Fibroblast of villous mesenchyme (primary cell): Measurements from ENCODE around the gene LZTS3. TPM values are rescaled to one million over a fixed set of nuclear protein-coding genes. Genes with fewer than 3 reads are reported as not detected.

Experiments used
- DNase-seq: peaks from one replicate; pipeline ENCODE4 v3.0.0-alpha.2; 2010; ENCODE audit warnings: low read depth
- H3K4me3 ChIP-seq: 2 replicates; pipeline ENCODE4 v1.5.1; 2011; ENCODE audit warnings: low read depth, mild to moderate bottlenecking, low read length
- CTCF ChIP-seq: IDR thresholded peaks from 2 replicates; pipeline ENCODE4 v1.5.1; 2012; ENCODE audit warnings: low read depth, mild to moderate bottlenecking, low read length; ENCODE audit not compliant: insufficient read depth
- total RNA-seq: library from RNA; depleted of rRNA; stranded (reverse); fragments of >200 nt; gene quantifications from 2 replicates; pipeline ENCODE4 v1.2.3, GENCODE V29; 2012

LZTS3 gene
- total RNA-seq, 1 donor, result 13.8 TPM

GRCh38 chr20:3199206-3199605 lies 25.9 kb upstream of the LZTS3 start:
- TF ChIP-seq CTCF, result no peak

GRCh38 chr20:3195590-3196237 lies 22.4 kb upstream of the LZTS3 start:
- no peak for DNase-seq
- no peak for TF ChIP-seq CTCF
- no peak overlapping the region for H3K4me3 ChIP-seq

More at GRCh38 chr20:3199206-3199605, 25.9 kb upstream of the LZTS3 start:
- DNase-seq, result no peak
- no peak overlapping the region for H3K4me3 ChIP-seq

GRCh38 chr20:3194617-3195280 lies 21.4 kb upstream of the LZTS3 start:
- TF ChIP-seq CTCF, result no peak
- DNase-seq, result no peak
- no peak overlapping the region for H3K4me3 ChIP-seq

- TF ChIP-seq CTCF, result no peak
- no peak overlapping the region for H3K4me3 ChIP-seq
- DNase-seq, result no peak
Measured at GRCh38 chr20:3193806-3194616, 20.7 kb upstream of the LZTS3 start.

GRCh38 chr20:3192226-3193015 lies 19.1 kb upstream of the LZTS3 start:
- DNase-seq, result no peak
- no peak overlapping the region for H3K4me3 ChIP-seq
- no peak for TF ChIP-seq CTCF

GRCh38 chr20:3190681-3191111 lies 17.3 kb upstream of the LZTS3 start:
- no peak for DNase-seq
- H3K4me3 ChIP-seq, result no peak overlapping the region
- no peak for TF ChIP-seq CTCF
